ENCODE measurements around the gene NPHP4.

The NPHP4 gene

DNA sequence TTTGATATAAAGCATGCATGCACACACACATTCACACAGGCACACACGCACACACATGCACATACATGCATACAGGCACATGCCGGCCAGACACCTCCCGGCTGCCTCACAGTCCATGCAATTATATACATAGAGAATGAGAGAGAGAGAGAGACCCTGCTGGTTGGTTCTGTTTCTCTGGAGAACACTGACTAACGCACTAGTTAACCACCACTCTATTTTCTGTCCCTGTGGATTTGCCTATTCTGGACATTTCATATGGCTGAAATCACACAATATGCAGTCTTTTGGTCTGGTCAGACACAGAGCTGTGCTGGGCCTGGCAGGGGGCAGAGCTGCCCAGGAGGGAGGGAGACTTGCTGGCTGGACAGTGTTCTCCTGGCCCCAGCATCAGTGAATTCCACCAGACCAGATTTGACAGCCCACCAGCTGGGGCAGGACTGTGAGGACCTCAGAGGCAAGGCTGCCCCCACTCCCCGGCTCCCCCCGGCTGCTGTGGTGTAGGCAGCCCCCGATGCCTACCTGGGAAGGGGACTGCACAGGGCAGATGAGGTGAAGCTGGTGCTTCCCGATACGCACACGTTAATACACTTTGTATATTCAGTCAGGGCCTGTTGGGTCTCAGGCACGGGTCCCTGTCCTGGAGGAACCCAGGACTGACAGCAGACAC is 152.2 kb downstream of the NPHP4 start:
- Mint-ChIP-seq H3K27me3 (ENCODE audit: low read depth) (no peaks in the 10 kb centered on the region), H3K9me3 (no peaks in the 10 kb centered on the region), H3K4me1 (ENCODE audit: low read depth) (no peaks in the 10 kb centered on the region), H3K4me3 (no peak overlapping the region), H3K27ac (no peak overlapping the region), H3K36me3 (ENCODE audit: low read depth) (no peaks in the 10 kb centered on the region)

DNA sequence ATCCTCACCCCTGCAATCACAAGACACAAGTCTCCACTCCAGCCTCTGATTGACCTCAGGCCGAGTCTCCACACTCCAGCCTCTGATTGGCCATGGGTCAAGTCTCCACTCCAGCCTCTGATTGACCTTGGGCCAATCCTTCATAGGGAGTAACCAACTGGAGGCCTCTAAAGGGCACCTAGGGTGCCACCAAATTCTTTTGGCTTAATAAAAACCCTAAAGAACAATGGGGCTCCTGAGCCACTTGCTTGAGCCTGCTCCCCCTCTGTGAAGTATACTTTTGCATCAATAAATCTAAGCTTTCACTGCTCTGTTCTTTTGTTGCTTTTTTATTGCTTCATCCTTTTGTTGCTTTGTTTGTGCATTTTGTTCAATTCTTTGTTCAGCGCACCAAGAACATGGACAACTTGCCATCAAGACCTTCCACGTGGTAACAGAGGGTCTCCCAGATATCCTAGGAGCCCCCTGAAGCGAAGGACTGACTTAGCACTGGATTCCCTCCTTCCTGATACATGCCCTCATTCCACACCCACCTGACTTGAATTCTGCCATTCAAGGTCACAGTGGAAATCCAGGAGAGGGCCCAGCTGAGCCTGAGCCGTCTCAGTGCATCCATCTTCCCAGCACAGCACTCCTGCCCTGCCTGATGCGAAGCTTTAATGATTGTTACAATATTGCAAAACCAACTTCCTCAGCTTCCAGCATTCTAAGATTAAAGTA is 152.9 kb downstream of the NPHP4 start:
- Mint-ChIP-seq H3K36me3 (ENCODE audit: low read depth) (no peaks in the 10 kb centered on the region), H3K4me3 (no peak overlapping the region), H3K4me1 (ENCODE audit: low read depth) (no peaks in the 10 kb centered on the region), H3K9me3 (no peaks in the 10 kb centered on the region), H3K27ac (no peak overlapping the region), H3K27me3 (ENCODE audit: low read depth) (no peaks in the 10 kb centered on the region)

DNA sequence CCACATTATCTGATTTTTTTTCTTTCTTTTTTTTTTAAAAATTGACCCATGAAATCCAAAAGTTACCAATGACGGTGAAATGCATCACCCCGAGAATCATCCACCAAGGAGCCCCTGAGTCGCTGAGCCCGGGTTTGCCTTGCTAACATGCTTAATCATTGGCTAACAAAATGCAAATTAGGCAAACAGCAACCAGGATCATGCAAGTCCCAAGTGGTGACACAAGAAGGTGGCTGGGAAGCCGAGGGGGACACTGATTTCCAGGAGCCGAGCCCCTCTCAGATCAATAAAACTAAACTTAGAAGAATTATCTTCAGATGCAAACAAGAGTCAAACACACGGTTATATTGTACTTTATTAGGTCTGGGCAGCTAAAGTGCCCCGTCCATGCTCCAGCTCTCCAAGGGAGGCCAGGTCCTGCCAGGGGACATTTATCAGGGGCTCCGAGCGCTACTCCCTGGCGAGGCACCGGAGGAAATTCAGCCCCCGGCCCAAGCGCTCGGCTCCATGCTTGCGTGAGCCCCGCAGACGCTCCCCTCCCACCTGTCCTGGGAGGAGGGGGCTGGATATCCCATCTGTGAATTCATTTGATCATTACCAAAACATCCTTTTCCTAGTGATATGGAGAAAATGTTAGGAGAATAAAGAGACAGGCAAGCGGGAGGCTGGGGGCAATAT is 154.1 kb downstream of the NPHP4 start:
- Mint-ChIP-seq H3K27me3 (ENCODE audit: low read depth) (no peaks in the 10 kb centered on the region), H3K36me3 (ENCODE audit: low read depth) (no peaks in the 10 kb centered on the region), H3K27ac (no peak overlapping the region), H3K9me3 (no peaks in the 10 kb centered on the region), H3K4me3 (no peak overlapping the region), H3K4me1 (ENCODE audit: low read depth) (no peaks in the 10 kb centered on the region)

GRCh38 chr1:5836776-5837440 is 155.3 kb downstream of the NPHP4 start:
- H3K4me1 Mint-ChIP-seq (ENCODE audit: low read depth): no peaks in the 10 kb centered on the region
- H3K36me3 Mint-ChIP-seq (ENCODE audit: low read depth): no peaks in the 10 kb centered on the region
- no peak overlapping the region for H3K4me3 Mint-ChIP-seq
- no peaks in the 10 kb centered on the region for H3K27me3 Mint-ChIP-seq (ENCODE audit: low read depth)
- H3K27ac Mint-ChIP-seq: no peak overlapping the region
- H3K9me3 Mint-ChIP-seq: no peaks in the 10 kb centered on the region

- no peak overlapping the region for H3K27ac Mint-ChIP-seq
- H3K27me3 Mint-ChIP-seq (ENCODE audit: low read depth): no peaks in the 10 kb centered on the region
- no peaks in the 10 kb centered on the region for H3K36me3 Mint-ChIP-seq (ENCODE audit: low read depth)
- no peaks in the 10 kb centered on the region for H3K9me3 Mint-ChIP-seq
- H3K4me3 Mint-ChIP-seq: no peak overlapping the region
- H3K4me1 Mint-ChIP-seq (ENCODE audit: low read depth): no peaks in the 10 kb centered on the region
Measured at GRCh38 chr1:5835179-5835562, 157.1 kb downstream of the NPHP4 start.

GRCh38 chr1:5834477-5835178 is 157.6 kb downstream of the NPHP4 start:
- H3K4me1 Mint-ChIP-seq (ENCODE audit: low read depth): no peaks in the 10 kb centered on the region
- H3K27me3 Mint-ChIP-seq (ENCODE audit: low read depth): no peaks in the 10 kb centered on the region
- no peak overlapping the region for H3K4me3 Mint-ChIP-seq
- no peak overlapping the region for H3K27ac Mint-ChIP-seq
- H3K9me3 Mint-ChIP-seq: no peaks in the 10 kb centered on the region
- H3K36me3 Mint-ChIP-seq (ENCODE audit: low read depth): no peaks in the 10 kb centered on the region

GRCh38 chr1:5833911-5834310 is 158.3 kb downstream of the NPHP4 start:
- H3K4me1 Mint-ChIP-seq (ENCODE audit: low read depth): no peaks in the 10 kb centered on the region
- H3K9me3 Mint-ChIP-seq: no peaks in the 10 kb centered on the region
- no peak overlapping the region for H3K27ac Mint-ChIP-seq
- no peaks in the 10 kb centered on the region for H3K36me3 Mint-ChIP-seq (ENCODE audit: low read depth)
- H3K27me3 Mint-ChIP-seq (ENCODE audit: low read depth): no peaks in the 10 kb centered on the region
- H3K4me3 Mint-ChIP-seq: no peak overlapping the region

DNA sequence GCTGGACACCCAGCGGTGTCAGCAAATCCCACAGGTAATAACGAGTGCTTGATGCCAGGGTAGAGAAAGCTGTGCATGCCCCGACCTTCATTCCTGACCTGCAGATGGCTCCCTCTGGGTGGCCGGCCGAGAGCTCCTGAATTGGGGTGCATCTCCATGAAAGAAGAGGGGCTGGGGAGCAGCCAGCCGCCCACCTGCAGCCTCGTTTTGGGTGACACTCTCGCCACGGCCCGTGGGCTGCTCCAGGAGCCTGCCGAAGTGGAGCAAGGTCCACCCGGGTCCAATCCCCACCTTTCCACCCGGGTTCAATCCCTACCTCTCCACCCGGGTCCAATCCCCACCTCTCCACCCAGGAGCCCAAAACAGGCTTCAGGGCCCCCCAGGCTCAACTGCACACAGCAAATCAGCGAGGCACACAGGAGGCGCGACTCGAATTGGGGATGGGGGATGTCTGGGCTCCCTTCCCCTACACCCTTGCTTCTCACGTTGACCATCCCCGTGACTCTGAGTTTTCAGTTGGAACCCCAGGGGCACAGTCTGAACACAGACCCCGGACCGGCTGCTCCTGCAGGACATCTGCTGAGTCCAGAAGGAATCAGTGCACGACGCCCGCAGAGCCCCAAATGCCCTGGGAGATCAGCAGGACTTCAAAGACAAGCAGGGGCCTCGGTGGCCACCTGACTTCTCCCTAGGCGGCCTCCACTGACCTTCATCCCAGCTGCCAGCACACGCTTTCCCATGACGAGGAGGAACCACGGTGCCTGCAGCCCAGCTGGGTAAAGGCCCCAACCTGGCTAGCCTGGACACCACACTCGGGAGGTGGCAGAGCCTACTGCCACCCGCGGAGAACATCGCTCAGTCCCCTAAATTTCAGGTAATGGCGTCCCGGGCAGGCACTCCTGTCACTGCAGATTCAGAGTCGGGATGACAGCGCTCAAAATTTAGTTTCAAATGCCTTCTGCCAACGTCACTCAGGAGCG is 159.0 kb downstream of the NPHP4 start:
- Mint-ChIP-seq H3K36me3 (ENCODE audit: low read depth) (no peaks in the 10 kb centered on the region), H3K4me1 (ENCODE audit: low read depth) (no peaks in the 10 kb centered on the region), H3K27me3 (ENCODE audit: low read depth) (no peaks in the 10 kb centered on the region), H3K9me3 (no peaks in the 10 kb centered on the region), H3K4me3 (no peak overlapping the region), H3K27ac (no peak overlapping the region)

DNA sequence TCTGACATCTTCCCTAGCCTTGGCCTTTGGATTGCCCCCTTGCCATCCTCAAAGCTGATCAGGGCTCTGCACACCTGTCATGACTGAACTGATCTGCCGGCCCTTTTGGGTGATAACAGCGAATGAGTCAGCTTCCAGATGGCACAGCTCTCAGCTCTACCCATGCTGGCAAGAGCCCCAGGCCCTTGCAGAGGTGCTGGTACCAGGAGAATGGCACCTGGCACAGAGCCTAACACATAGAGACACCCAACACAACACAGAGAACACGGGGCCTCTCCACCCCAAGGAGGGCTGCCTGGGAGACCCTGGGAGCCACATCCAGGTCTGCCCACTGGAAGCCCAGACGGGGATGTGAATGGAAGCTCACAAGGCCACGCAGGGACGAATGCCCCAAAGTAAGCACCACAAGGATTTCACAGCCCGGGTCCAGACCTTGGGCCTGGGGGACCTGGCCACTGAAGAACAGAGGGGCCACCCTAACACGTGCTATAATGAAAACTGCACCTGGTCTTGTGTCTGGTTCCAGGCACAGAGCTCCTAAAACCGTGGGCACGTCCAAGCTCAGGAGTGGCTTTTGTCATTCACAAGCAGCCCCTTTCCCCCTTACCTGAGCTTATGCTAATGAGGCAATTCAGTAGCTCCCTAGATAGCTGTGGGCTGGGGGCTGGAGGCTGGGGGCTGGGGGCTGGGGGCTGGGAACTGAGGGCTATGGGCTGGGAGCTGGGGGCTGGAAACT is 160.5 kb downstream of the NPHP4 start:
- no peaks in the 10 kb centered on the region for H3K4me1 Mint-ChIP-seq (ENCODE audit: low read depth)
- no peak overlapping the region for H3K4me3 Mint-ChIP-seq
- H3K9me3 Mint-ChIP-seq: no peaks in the 10 kb centered on the region
- no peaks in the 10 kb centered on the region for H3K36me3 Mint-ChIP-seq (ENCODE audit: low read depth)
- H3K27ac Mint-ChIP-seq: no peak overlapping the region
- H3K27me3 Mint-ChIP-seq (ENCODE audit: low read depth): no peaks in the 10 kb centered on the region

DNA sequence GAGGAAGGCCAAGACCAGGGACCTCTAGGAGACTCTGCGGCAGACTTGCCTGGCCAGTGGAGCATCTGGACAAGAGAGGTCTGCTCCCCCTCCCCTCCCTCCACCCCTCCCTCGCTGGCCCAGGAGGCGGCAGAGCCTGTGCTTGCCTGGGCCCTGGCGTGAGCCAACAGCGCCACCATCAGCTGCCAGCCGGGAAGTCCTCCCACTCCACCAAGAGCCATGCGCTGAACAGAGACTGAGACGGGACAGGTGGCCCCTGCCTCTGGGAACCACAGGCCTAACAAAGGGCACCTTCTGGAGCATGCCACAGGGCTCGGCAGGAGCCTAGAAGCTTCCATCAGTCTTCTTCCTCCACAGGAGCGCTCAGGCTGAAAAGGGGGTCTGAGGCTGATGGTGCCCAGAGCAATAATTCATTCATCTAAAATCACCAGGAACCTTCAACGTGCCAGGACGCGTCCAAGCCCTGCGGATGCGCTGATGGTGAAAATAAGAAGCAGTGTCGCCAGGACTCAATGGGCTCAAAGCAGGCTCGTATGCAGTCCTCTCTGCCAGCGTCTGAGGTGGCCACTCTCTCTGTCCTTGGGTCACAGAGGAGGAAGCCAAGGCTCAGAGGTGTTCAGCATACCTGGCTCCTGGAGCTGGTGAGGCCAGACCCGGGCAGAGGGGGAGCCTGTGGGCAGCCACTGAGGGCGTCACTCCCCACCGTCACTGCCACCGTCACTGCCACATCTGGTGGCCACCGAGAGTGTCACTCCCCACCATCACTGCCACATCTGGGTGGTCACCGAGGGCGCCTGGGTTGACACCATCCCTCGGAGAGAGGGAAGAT is 161.2 kb downstream of the NPHP4 start:
- no peak overlapping the region for H3K4me3 Mint-ChIP-seq
- no peaks in the 10 kb centered on the region for H3K9me3 Mint-ChIP-seq
- no peaks in the 10 kb centered on the region for H3K27me3 Mint-ChIP-seq (ENCODE audit: low read depth)
- no peak overlapping the region for H3K27ac Mint-ChIP-seq
- no peaks in the 10 kb centered on the region for H3K4me1 Mint-ChIP-seq (ENCODE audit: low read depth)
- H3K36me3 Mint-ChIP-seq (ENCODE audit: low read depth): no peaks in the 10 kb centered on the region

GRCh38 chr1:5829414-5829813 is 162.8 kb downstream of the NPHP4 start:
- Mint-ChIP-seq H3K4me1 (ENCODE audit: low read depth) (no peaks in the 10 kb centered on the region), H3K9me3 (no peaks in the 10 kb centered on the region), H3K27ac (no peak overlapping the region), H3K27me3 (ENCODE audit: low read depth) (no peaks in the 10 kb centered on the region), H3K4me3 (no peak overlapping the region), H3K36me3 (ENCODE audit: low read depth) (no peaks in the 10 kb centered on the region)

DNA sequence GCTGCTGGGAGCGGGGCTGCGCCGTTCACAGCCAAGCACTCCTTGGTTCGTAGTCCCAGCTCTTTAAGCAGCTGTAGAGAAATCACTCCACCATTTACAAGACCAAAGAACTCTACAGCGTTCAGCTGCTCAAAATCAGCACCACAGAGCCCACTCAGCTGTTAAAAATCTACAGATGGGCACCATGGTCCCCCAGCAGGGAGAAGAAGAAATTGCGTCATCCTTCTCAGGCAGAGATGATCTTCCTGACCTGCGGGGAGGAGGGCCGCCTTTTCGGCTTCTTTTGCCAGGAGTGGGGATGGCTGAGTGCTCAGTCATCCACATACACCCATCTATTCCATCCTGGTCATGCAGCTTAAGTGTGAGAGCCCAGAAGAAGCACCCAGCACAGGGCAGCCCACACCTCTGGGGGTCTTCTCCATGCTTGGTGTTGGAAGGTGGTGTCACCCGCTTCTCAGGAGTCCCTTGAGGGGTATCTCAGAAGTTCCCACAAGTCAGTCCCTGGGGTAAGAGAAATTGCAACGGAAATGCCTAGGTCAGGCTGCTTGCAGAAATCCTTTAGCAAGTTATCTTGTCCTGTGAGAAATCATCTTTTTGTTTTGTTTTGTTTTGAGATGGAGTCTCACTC is 163.8 kb downstream of the NPHP4 start:
- Mint-ChIP-seq H3K4me3 (no peak overlapping the region), H3K36me3 (ENCODE audit: low read depth) (no peaks in the 10 kb centered on the region), H3K9me3 (no peaks in the 10 kb centered on the region), H3K27ac (no peak overlapping the region), H3K27me3 (ENCODE audit: low read depth) (no peaks in the 10 kb centered on the region), H3K4me1 (ENCODE audit: low read depth) (no peaks in the 10 kb centered on the region)
